SK-N-SH treated with all-trans-retinoic acid at 6 μM for 48 hours (cell line): ENCODE results near the gene GARNL3.

Experiments used
- ATAC-seq: fragments of 200-7000 bp; cut with Tn5 transposase; 3 replicates; pipeline ENCODE4 v1.9.1; 2020; ENCODE audit warnings: mild to moderate bottlenecking, moderate library complexity
- ARNTL ChIP-seq: fragments of 450-650 bp; formaldehyde crosslinking; IDR thresholded peaks from 2 replicates; pipeline ENCODE4 v1.5.0; 2020; ENCODE audit warnings: low read depth, mild to moderate bottlenecking, moderate library complexity, borderline replicate concordance
- BACH2 ChIP-seq: fragments of 250-450 bp; sonication (Bioruptor Pico); IDR thresholded peaks from 2 replicates; pipeline ENCODE4 v1.9.0; 2021; ENCODE audit warnings: mild to moderate bottlenecking, borderline replicate concordance
- CREB5 ChIP-seq: fragments of 250-450 bp; sonication (Bioruptor Pico); IDR thresholded peaks from 2 replicates; pipeline ENCODE4 v1.5.1; 2020; ENCODE audit warnings: low read depth, mild to moderate bottlenecking, moderate library complexity
- CSDC2 ChIP-seq: fragments of 250-450 bp; sonication (Bioruptor Pico); IDR thresholded peaks from 2 replicates; pipeline ENCODE4 v1.5.0; 2020; ENCODE audit warnings: mild to moderate bottlenecking, moderate library complexity
- CSRNP3 ChIP-seq: fragments of 250-450 bp; sonication (Bioruptor Pico); IDR thresholded peaks from 2 replicates; pipeline ENCODE4 v1.5.1; 2021; ENCODE audit warnings: mild to moderate bottlenecking, moderate library complexity
- ESRRG ChIP-seq: fragments of 250-450 bp; sonication (Bioruptor Pico); IDR thresholded peaks from 2 replicates; pipeline ENCODE4 v1.6.1; 2021; ENCODE audit warnings: mild to moderate bottlenecking
- ISL1 ChIP-seq: fragments of 250-450 bp; sonication (Bioruptor Pico); IDR thresholded peaks from 2 replicates; pipeline ENCODE4 v2.1.2; 2022; ENCODE audit warnings: mild to moderate bottlenecking, moderate library complexity
- OSR1 ChIP-seq: fragments of 250-450 bp; sonication (Bioruptor Pico); IDR thresholded peaks from 2 replicates; pipeline ENCODE4 v1.8.0; 2022; ENCODE audit warnings: moderate library complexity, mild to moderate bottlenecking, inconsistent platforms
- PPARA ChIP-seq: fragments of 250-450 bp; sonication (Bioruptor Pico); IDR thresholded peaks from 2 replicates; pipeline ENCODE4 v1.5.0; 2020; ENCODE audit warnings: mild to moderate bottlenecking, borderline replicate concordance
- RARB ChIP-seq: fragments of 250-450 bp; sonication (Bioruptor Pico); IDR thresholded peaks from 2 replicates; pipeline ENCODE4 v1.8.0; 2021; ENCODE audit warnings: mild to moderate bottlenecking, moderate library complexity
- SNAI2 ChIP-seq: fragments of 250-450 bp; sonication (Bioruptor Pico); IDR thresholded peaks from 2 replicates; pipeline ENCODE4 v1.5.0; 2020; ENCODE audit warnings: mild to moderate bottlenecking, moderate library complexity
- TCF4 ChIP-seq: fragments of 250-450 bp; sonication (Bioruptor Pico); IDR thresholded peaks from 2 replicates; pipeline ENCODE4 v1.8.0; 2021; ENCODE audit warnings: mild to moderate bottlenecking, moderate library complexity, borderline replicate concordance
- TSHZ2 ChIP-seq: fragments of 250-450 bp; sonication (Bioruptor Pico); IDR thresholded peaks from 2 replicates; pipeline ENCODE4 v1.5.0; 2020; ENCODE audit warnings: mild to moderate bottlenecking, moderate library complexity
- ZC3H10 ChIP-seq: fragments of 250-450 bp; sonication (Bioruptor Pico); IDR thresholded peaks from 2 replicates; pipeline ENCODE4 v1.5.1; 2021; ENCODE audit warnings: mild to moderate bottlenecking, moderate library complexity
- ZNF70 ChIP-seq: fragments of 450-650 bp; formaldehyde crosslinking; IDR thresholded peaks from 2 replicates; pipeline ENCODE4 v1.5.0; 2020; ENCODE audit warnings: mild to moderate bottlenecking, moderate library complexity
- ZNF8 ChIP-seq: fragments of 450-650 bp; formaldehyde crosslinking; IDR thresholded peaks from 2 replicates; pipeline ENCODE4 v1.5.0; 2020; ENCODE audit warnings: mild to moderate bottlenecking, moderate library complexity
- TF ChIP-seq, protein P1 (sequence below): fragments of 250-450 bp; sonication (Bioruptor Pico); IDR thresholded peaks from 2 replicates; pipeline ENCODE4 v1.8.0; 2020; ENCODE audit warnings: mild to moderate bottlenecking, moderate library complexity, borderline replicate concordance

Gene GARNL3

GRCh38 chr9:127311239-127311741 is 46.7 kb downstream of the GARNL3 start:
- ATAC-seq = peak; percentile 87

DNA sequence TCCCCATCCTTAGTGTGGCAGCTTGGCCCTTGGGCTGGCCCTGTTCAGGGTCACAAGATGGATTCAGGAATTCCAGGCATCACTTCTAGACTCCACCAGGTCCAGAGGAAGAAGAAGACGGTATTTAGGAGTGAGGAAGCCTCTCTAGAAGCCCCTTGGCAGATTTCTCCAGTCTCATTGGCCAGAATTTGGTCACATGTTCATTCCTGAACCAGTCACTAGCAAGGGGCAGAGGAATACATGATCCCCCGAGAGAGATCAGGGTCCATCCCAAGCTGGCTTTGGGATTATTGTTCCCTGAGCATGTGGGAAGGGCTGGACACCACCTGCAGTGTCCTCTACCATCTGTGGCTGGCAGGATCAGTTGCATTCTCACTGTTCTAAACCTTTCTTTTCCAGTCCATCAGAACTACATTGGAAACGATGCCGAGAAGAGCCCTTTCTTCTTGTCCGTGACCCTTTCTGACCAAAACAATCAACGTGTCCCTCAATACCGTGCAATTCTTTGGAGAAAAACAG is 48.5 kb downstream of the GARNL3 start:
- no peak for ATAC-seq
- TF ChIP-seq SNAI2 = no peak
- no peak for TF ChIP-seq CSRNP3 (CRISPR knock-in tag)
- TF ChIP-seq TSHZ2 (CRISPR knock-in tag) = no peak
- no peak for TF ChIP-seq ZNF8 (CRISPR knock-in tag)
- no peak for TF ChIP-seq RARB (CRISPR knock-in tag)
- no peak for TF ChIP-seq ARNTL (CRISPR knock-in tag)
- TF ChIP-seq CREB5 (CRISPR knock-in tag) = no peak
- no peak for TF ChIP-seq OSR1 (CRISPR knock-in tag)
- no peak for TF ChIP-seq BACH2 (CRISPR knock-in tag)
- no peak for TF ChIP-seq ESRRG (CRISPR knock-in tag)
- TF ChIP-seq CSDC2 (CRISPR knock-in tag) = no peak
- TF ChIP-seq, protein P1, sequence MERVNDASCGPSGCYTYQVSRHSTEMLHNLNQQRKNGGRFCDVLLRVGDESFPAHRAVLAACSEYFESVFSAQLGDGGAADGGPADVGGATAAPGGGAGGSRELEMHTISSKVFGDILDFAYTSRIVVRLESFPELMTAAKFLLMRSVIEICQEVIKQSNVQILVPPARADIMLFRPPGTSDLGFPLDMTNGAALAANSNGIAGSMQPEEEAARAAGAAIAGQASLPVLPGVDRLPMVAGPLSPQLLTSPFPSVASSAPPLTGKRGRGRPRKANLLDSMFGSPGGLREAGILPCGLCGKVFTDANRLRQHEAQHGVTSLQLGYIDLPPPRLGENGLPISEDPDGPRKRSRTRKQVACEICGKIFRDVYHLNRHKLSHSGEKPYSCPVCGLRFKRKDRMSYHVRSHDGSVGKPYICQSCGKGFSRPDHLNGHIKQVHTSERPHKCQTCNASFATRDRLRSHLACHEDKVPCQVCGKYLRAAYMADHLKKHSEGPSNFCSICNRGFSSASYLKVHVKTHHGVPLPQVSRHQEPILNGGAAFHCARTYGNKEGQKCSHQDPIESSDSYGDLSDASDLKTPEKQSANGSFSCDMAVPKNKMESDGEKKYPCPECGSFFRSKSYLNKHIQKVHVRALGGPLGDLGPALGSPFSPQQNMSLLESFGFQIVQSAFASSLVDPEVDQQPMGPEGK (CRISPR knock-in tag) = no peak
- no peak for TF ChIP-seq TCF4 (CRISPR knock-in tag)
- no peak for TF ChIP-seq PPARA (CRISPR knock-in tag)
- no peak for TF ChIP-seq ZNF70
- TF ChIP-seq, all 23 proteins: peak for 0

More at GRCh38 chr9:127311239-127311741, 46.7 kb downstream of the GARNL3 start:
- TF ChIP-seq ISL1 (peak; percentile 89), TSHZ2 (CRISPR knock-in tag) (no peak), ZC3H10 (CRISPR knock-in tag) (no peak), SNAI2 (peak; percentile 59; the same call in 1 of the 2 replicates)
- TF ChIP-seq, all 23 proteins: peak for 2

- TF ChIP-seq, protein P1 (CRISPR knock-in tag) = no peak
- no peak for ATAC-seq
Observed at GRCh38 chr9:127314911-127315310, 50.3 kb downstream of the GARNL3 start.
